Skeletal muscle tissue (tissue), 4 donors: ENCODE data around the gene GET4. TPM values are rescaled to one million over a fixed set of nuclear protein-coding genes. Genes with fewer than 3 reads are reported as not detected.

Experiments
- H3K27ac ChIP-seq: one replicate; pipeline ENCODE4 v1.7.0; 2013; ENCODE audit warnings: mild to moderate bottlenecking, low read depth, low read length, inconsistent platforms
- H3K27me3 ChIP-seq, 3 donors: one replicate each; pipeline ENCODE4 v1.7.0; 2013; ENCODE audit warnings: low read length in 3 of 3; ENCODE audit not compliant: control insufficient read depth in 3 of 3, insufficient read depth in 3 of 3
- H3K36me3 ChIP-seq, 3 donors: one replicate each; pipeline ENCODE4 v1.7.0; 2013; ENCODE audit warnings: low read length in 3 of 3; ENCODE audit not compliant: control insufficient read depth in 3 of 3, insufficient read depth in 3 of 3
- H3K4me1 ChIP-seq, 3 donors: one replicate each; pipeline ENCODE4 v1.7.0; 2013; ENCODE audit warnings: low read length in 3 of 3, mild to moderate bottlenecking in 3 of 3; ENCODE audit not compliant: control insufficient read depth in 3 of 3, insufficient read depth in 3 of 3
- H3K4me3 ChIP-seq, 3 donors: one replicate each; pipeline ENCODE4 v1.7.0; 2013; ENCODE audit warnings: low read length in 3 of 3
- H3K9ac ChIP-seq, 3 donors: one replicate each; pipeline ENCODE4 v1.7.0; 2013; ENCODE audit warnings: low read length in 3 of 3, mild to moderate bottlenecking in 3 of 3, moderate library complexity in 2 of 3, low read depth in 1 of 3
- H3K9me3 ChIP-seq, 3 donors: one replicate each; pipeline ENCODE4 v1.7.0; 2013; ENCODE audit warnings: low read length in 3 of 3; ENCODE audit not compliant: control insufficient read depth in 3 of 3
- total RNA-seq: library from RNA; depleted of rRNA; stranded (reverse); fragments of >200 nt; gene quantifications from one replicate; pipeline ENCODE4 v1.2.3, GENCODE V29; 2014
- donor health status: Osteomylitis.

Gene GET4
- total RNA-seq, 1 donor from 2014 or later, result 25.1 TPM

- H3K27ac ChIP-seq, result no peak overlapping the region
- no peaks in the 10 kb centered on the region for H3K36me3 ChIP-seq
- no peaks in the 10 kb centered on the region for H3K9me3 ChIP-seq
- H3K27me3 ChIP-seq, result peaks cover 12 to 38% (median 13%) of the 10 kb centered on the region in 3 donors
- no peak overlapping the region for H3K9ac ChIP-seq
- H3K4me3 ChIP-seq, result no peak overlapping the region
- H3K4me1 ChIP-seq, result peaks cover 0 to 15% (median 12%) of the 10 kb centered on the region in 3 donors
Measured at GRCh38 chr7:910441-910861, 34.1 kb downstream of the GET4 start.

DNA sequence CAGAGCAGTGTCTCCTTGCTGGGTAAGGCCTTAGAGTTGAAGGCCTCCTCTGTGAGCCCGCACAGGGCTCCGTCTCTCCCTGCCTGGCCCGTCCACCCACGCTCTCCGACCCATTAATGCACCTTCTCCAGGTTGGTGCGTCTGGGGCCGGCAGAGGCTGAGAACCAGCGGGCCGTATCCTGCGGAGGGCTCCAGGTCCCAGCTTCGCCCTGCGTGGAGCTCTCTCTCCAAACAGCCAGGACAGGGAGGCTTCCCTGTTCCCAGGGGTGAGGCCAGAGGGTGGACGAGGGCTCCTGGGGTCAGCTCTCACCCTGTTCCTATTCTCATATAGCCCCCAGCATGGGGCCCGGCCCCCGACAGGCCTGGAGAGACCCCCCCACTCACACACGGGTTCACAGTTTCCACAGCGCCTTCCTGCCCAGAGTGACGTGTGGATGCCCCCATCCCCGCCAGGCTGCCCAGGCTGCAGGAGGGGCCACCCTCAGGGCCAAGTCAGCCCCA, 34.6 kb downstream of the GET4 start:
- Histone ChIP-seq H3K4me1 (peaks cover 0 to 15% (median 12%) of the 10 kb centered on the region in 3 donors), H3K9me3 (no peaks in the 10 kb centered on the region), H3K27me3 (peaks cover 14 to 35% (median 14%) of the 10 kb centered on the region in 3 donors), H3K9ac (no peak overlapping the region), H3K4me3 (no peak overlapping the region), H3K27ac (no peak overlapping the region), H3K36me3 (no peaks in the 10 kb centered on the region)

- no peaks in the 10 kb centered on the region for H3K9me3 ChIP-seq
- H3K36me3 ChIP-seq, result no peaks in the 10 kb centered on the region
Measured at GRCh38 chr7:911791-912480, 35.6 kb downstream of the GET4 start.

GRCh38 chr7:913736-914520, 37.6 kb downstream of the GET4 start:
- no peaks in the 10 kb centered on the region for H3K36me3 ChIP-seq
- H3K9ac ChIP-seq, result no peak overlapping the region
- no peak overlapping the region for H3K27ac ChIP-seq
- no peaks in the 10 kb centered on the region for H3K9me3 ChIP-seq
- H3K4me3 ChIP-seq, result no peak overlapping the region
- peaks cover 0 to 14% (median 4%) of the 10 kb centered on the region in 3 donors for H3K4me1 ChIP-seq
- peaks cover 8 to 22% (median 9%) of the 10 kb centered on the region in 3 donors for H3K27me3 ChIP-seq

More at GRCh38 chr7:911791-912480, 35.6 kb downstream of the GET4 start:
- Histone ChIP-seq H3K9ac (no peak overlapping the region), H3K4me3 (no peak overlapping the region), H3K27me3 (peaks cover 14 to 39% (median 18%) of the 10 kb centered on the region in 3 donors), H3K4me1 (peaks cover 0 to 19% (median 12%) of the 10 kb centered on the region in 3 donors), H3K27ac (no peak overlapping the region)

DNA sequence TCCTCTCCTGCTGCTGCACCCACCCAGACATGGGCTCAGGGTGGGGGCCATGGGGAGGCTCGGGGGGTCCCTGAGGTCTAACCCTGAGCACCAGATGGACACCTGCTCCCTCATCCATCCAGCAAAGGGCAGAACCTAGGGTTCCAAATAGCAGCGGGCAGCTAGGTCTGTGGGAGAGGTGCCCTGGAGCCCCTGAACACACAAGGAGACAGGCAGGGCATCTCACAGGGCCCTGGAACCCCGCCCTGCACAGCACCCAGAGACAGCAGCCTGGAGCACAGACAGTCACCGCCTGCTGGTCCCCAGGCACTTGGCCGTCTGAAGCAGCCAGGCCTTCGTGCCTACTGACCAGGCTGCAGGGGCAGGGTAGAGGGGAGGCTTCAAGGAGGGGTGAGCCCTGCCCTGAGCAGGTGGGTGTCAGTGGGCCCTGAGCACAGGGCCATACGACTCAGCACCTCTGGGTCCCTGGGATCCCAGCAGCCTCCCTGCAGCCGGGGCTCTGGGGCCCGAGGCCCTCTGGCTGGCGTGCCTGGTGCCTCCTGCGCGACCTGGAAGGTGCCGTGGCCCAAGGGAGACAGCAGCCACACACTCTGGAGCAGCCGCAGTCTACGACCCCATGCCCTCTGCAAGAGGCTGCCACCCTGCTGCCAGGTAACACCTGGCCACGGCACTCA, 38.3 kb downstream of the GET4 start:
- Histone ChIP-seq H3K4me1 (peaks cover 0 to 10% (median 3%) of the 10 kb centered on the region in 3 donors), H3K9ac (no peak overlapping the region), H3K4me3 (no peak overlapping the region), H3K9me3 (no peaks in the 10 kb centered on the region), H3K27me3 (peaks cover 8 to 18% (median 9%) of the 10 kb centered on the region in 3 donors), H3K27ac (no peak overlapping the region), H3K36me3 (no peaks in the 10 kb centered on the region)

- Histone ChIP-seq H3K27me3 (peaks cover 5 to 10% (median 9%) of the 10 kb centered on the region in 3 donors), H3K4me1 (peaks cover 0 to 4% (median 0%) of the 10 kb centered on the region in 3 donors), H3K4me3 (no peak overlapping the region), H3K9me3 (no peaks in the 10 kb centered on the region), H3K27ac (no peak overlapping the region), H3K36me3 (no peaks in the 10 kb centered on the region), H3K9ac (no peak overlapping the region)
Measured at GRCh38 chr7:915291-916218, 39.2 kb downstream of the GET4 start.

GRCh38 chr7:916291-916941, 40.1 kb downstream of the GET4 start:
- peaks cover 5 to 17% (median 6%) of the 10 kb centered on the region in 3 donors for H3K27me3 ChIP-seq
- no peaks in the 10 kb centered on the region for H3K36me3 ChIP-seq
- H3K4me3 ChIP-seq, result no peak overlapping the region
- H3K9ac ChIP-seq, result peak overlapping the region in 1 of 3 donors; percentile 8
- H3K27ac ChIP-seq, result no peak overlapping the region
- no peaks in the 10 kb centered on the region for H3K9me3 ChIP-seq
- H3K4me1 ChIP-seq, result peaks cover 0 to 4% (median 0%) of the 10 kb centered on the region in 3 donors

DNA sequence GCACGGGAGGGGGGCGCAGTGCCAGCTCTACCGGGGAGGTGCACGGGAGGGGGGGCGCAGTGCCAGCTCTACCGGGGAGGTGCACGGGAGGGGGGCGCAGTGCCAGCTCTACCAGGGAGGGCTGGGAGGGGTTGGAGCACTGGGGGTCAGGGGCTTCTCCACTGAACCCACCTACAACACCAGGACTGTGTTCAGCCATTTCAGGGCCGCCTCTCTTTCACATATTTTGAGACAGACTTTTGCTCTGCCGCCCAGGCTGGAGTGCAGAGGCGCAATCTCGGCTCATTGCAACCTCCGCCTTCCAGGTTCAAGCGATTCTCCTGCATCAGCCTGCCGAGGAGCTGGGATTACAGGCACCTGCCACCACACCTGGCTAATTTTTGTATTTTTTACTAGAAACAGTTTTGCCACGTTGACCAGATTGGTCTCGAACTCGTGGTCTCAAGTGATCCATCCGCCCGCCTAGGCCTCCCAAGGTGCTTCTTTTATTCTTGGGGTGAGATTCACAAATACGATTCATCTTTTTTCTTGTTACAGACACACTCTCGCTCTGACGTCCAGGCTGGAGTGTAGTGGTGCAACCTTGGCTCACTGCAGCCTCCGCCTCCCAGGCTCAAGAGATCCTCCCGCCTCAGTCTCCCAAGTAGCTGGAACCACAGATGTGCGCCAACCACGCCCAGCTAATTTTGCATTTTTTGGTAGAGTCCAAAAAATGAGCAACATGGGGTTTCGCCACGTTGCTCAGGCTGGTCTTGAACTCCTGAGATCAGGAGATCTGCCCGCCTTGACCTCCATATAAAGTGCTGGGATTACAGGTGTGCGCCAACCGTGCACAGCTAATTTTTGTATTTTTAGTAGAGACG, 41.1 kb downstream of the GET4 start:
- peaks cover 9 to 25% (median 17%) of the 10 kb centered on the region in 3 donors for H3K27me3 ChIP-seq
- H3K4me1 ChIP-seq, result peaks cover 0 to 4% (median 0%) of the 10 kb centered on the region in 3 donors
- no peak overlapping the region for H3K9ac ChIP-seq
- no peak overlapping the region for H3K27ac ChIP-seq
- H3K4me3 ChIP-seq, result no peak overlapping the region
- no peaks in the 10 kb centered on the region for H3K36me3 ChIP-seq
- no peaks in the 10 kb centered on the region for H3K9me3 ChIP-seq
